ENCODE measurements around the gene PLCG1.

PLCG1 gene

DNA sequence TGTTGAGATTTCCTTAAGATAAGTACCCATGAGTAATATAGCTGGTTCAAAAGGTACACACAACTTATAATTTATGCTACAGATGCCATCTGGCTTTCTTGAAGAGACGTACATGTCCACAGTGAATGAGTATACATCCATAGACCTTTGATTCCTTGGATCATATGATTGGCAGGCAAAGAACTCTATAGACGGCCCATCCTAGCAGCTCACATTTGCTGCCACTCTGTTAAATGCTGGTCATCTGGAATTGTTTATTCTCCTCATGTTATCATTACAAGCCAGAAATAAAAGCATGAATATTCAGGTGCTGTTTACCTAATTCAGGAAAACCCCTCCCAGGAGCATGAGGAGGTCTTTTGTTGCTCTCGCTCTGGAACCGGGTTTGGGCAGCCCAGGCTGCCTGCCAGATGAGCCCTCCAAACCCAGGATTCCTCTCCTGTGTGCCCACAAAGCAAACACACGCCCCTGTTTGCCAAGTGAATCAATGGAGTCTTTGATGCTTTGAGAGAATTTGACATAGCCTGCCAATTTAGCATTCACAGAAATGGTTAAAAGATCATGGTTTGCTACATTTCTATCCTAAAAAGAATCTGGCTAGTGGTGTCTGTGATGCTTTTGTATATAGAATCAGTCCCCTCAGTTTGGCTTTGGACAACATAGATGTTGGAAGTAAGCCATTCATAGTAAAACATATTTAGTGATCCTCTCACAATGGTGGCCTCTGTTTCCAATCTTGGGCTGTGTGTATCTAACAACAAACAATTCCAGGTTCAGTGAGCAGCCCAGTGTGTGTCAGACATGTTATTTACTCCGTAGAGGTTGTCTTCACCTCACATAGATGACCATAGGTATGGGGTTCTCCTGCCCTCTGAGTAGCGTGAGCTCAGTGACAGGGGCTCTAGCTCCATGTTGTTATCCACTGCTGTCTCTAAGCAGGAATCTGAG is 17.5 kb upstream of the PLCG1 start:
- no peaks in the 10 kb centered on the region for H3K4me1 ChIP-seq (ENCODE audit: low read length)
- TF ChIP-seq, protein P1, sequence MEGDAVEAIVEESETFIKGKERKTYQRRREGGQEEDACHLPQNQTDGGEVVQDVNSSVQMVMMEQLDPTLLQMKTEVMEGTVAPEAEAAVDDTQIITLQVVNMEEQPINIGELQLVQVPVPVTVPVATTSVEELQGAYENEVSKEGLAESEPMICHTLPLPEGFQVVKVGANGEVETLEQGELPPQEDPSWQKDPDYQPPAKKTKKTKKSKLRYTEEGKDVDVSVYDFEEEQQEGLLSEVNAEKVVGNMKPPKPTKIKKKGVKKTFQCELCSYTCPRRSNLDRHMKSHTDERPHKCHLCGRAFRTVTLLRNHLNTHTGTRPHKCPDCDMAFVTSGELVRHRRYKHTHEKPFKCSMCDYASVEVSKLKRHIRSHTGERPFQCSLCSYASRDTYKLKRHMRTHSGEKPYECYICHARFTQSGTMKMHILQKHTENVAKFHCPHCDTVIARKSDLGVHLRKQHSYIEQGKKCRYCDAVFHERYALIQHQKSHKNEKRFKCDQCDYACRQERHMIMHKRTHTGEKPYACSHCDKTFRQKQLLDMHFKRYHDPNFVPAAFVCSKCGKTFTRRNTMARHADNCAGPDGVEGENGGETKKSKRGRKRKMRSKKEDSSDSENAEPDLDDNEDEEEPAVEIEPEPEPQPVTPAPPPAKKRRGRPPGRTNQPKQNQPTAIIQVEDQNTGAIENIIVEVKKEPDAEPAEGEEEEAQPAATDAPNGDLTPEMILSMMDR (IDR thresholded peaks at IDR 0.05; ENCODE audit: low read depth, low read length), result no peak
- TF ChIP-seq EZH2phosphoT487 (IDR thresholded peaks at IDR 0.05; ENCODE audit: low read depth), result no peak
- no peak overlapping the region for H3K4me3 ChIP-seq (ENCODE audit: low read length)
- H3K79me2 ChIP-seq (ENCODE audit: low read length), result no peaks in the 10 kb centered on the region
- no peaks in the 10 kb centered on the region for H3K27me3 ChIP-seq (ENCODE audit: low read depth, low read length)
- no peak overlapping the region for H3K27ac ChIP-seq (ENCODE audit: low read length)
- H4K20me1 ChIP-seq (ENCODE audit: insufficient read depth, low read length), result peaks cover 4% of the 10 kb centered on the region; the same call in 1 of the 2 replicates
- H3K4me2 ChIP-seq (ENCODE audit: low read length), result no peak overlapping the region
- H3K9me3 ChIP-seq (ENCODE audit: insufficient read depth, low read length), result no peaks in the 10 kb centered on the region
- H2AFZ ChIP-seq (ENCODE audit: low read depth, low read length), result no peak overlapping the region
- no peak overlapping the region for H3K9ac ChIP-seq (ENCODE audit: low read length)
- peaks cover 82% of the 10 kb centered on the region for H3K36me3 ChIP-seq (replicated peaks; ENCODE audit: low read depth, low read length)

DNA sequence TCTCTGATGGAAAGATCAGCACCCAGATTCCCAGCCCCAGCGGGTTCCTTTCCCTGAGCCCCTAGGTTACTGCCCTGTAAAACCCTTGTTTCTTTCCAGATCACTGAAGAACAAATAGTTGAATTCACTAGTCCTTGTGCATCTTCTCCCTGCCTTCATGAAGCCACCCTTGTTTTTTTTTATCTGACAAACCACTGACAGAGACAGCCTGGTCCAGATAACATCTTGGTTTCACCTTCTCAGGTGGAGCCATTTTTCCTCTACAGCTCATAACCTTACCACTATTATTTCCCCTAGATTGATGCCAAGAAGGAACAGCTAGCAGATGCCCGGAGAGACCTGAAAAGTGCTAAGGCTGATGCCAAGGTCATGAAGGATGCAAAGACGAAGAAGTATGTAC is 15.9 kb upstream of the PLCG1 start:
- Histone ChIP-seq H2AFZ (ENCODE audit: low read depth, low read length) (no peak overlapping the region), H3K4me3 (ENCODE audit: low read length) (no peak overlapping the region), H3K79me2 (ENCODE audit: low read length) (no peaks in the 10 kb centered on the region), H3K4me2 (ENCODE audit: low read length) (no peak overlapping the region), H3K27me3 (ENCODE audit: low read depth, low read length) (no peaks in the 10 kb centered on the region), H3K27ac (ENCODE audit: low read length) (no peak overlapping the region), H4K20me1 (ENCODE audit: insufficient read depth, low read length) (peaks cover 4% of the 10 kb centered on the region; the same call in 1 of the 2 replicates), H3K4me1 (ENCODE audit: low read length) (no peaks in the 10 kb centered on the region), H3K9ac (ENCODE audit: low read length) (no peak overlapping the region), H3K9me3 (ENCODE audit: insufficient read depth, low read length) (no peaks in the 10 kb centered on the region), H3K36me3 (replicated peaks; ENCODE audit: low read depth, low read length) (peaks cover 82% of the 10 kb centered on the region)
- TF ChIP-seq EZH2phosphoT487 (IDR thresholded peaks at IDR 0.05; ENCODE audit: low read depth), result no peak
- TF ChIP-seq, protein P1 (IDR thresholded peaks at IDR 0.05; ENCODE audit: low read depth, low read length), result no peak

DNA sequence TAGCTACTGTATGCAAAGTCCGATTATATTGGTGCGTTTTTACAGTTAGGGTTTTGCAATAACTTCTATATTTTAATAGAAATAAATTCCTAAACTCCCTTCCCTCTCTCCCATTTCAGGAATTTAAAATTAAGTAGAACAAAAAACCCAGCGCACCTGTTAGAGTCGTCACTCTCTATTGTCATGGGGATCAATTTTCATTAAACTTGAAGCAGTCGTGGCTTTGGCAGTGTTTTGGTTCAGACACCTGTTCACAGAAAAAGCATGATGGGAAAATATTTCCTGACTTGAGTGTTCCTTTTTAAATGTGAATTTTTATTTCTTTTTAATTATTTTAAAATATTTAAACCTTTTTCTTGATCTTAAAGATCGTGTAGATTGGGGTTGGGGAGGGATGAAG is 13.7 kb upstream of the PLCG1 start:
- TF ChIP-seq, protein P1 (IDR thresholded peaks at IDR 0.05; ENCODE audit: low read depth, low read length), result no peak
- no peak for TF ChIP-seq EZH2phosphoT487 (IDR thresholded peaks at IDR 0.05; ENCODE audit: low read depth)
- Histone ChIP-seq H4K20me1 (ENCODE audit: insufficient read depth, low read length) (peaks cover 4% of the 10 kb centered on the region; the same call in 1 of the 2 replicates), H3K4me1 (ENCODE audit: low read length) (no peaks in the 10 kb centered on the region), H2AFZ (ENCODE audit: low read depth, low read length) (no peak overlapping the region), H3K27me3 (ENCODE audit: low read depth, low read length) (no peaks in the 10 kb centered on the region), H3K9ac (ENCODE audit: low read length) (no peak overlapping the region), H3K4me2 (ENCODE audit: low read length) (no peak overlapping the region), H3K27ac (ENCODE audit: low read length) (no peak overlapping the region), H3K36me3 (replicated peaks; ENCODE audit: low read depth, low read length) (peaks cover 75% of the 10 kb centered on the region), H3K9me3 (ENCODE audit: insufficient read depth, low read length) (no peaks in the 10 kb centered on the region), H3K4me3 (ENCODE audit: low read length) (no peak overlapping the region), H3K79me2 (ENCODE audit: low read length) (no peaks in the 10 kb centered on the region)

DNA sequence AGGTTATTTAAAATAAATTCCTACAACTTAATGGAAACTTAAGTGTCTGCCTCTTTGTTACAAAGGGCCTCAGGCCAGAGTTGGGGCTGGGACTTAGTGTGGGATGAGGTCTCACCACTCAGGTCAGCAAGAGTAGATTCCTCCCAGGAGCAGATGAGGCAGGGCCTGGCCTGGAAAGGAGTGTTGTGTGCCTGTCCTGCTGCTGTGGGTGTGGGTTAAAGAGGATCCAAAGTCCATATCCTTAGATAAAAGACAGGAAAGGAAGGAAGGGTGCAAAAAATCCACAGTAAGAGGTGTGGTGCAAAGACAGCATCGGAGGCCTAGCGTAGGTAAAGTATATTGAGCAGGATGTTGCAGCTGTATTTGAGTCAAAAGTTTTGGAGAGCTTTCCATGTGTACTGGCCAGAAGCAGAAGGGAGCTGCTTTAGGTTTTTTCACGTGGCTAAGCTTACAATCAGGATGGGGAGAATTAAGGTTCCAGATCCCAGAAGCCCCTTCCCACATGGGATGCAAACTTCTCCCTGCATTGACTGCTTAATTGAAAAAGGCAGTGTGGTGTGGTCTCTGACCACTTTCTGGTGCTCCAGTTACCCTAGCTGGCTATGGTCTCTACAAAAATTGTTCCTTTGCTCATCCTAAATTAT is 12.8 kb upstream of the PLCG1 start:
- no peaks in the 10 kb centered on the region for H3K9me3 ChIP-seq (ENCODE audit: insufficient read depth, low read length)
- H3K4me1 ChIP-seq (ENCODE audit: low read length), result no peaks in the 10 kb centered on the region
- H2AFZ ChIP-seq (ENCODE audit: low read depth, low read length), result no peak overlapping the region
- H3K4me3 ChIP-seq (ENCODE audit: low read length), result no peak overlapping the region
- H3K4me2 ChIP-seq (ENCODE audit: low read length), result no peak overlapping the region
- H3K27ac ChIP-seq (ENCODE audit: low read length), result no peak overlapping the region
- H3K27me3 ChIP-seq (ENCODE audit: low read depth, low read length), result no peaks in the 10 kb centered on the region
- H3K79me2 ChIP-seq (ENCODE audit: low read length), result no peaks in the 10 kb centered on the region
- H3K9ac ChIP-seq (ENCODE audit: low read length), result no peak overlapping the region
- TF ChIP-seq, protein P1 (IDR thresholded peaks at IDR 0.05; ENCODE audit: low read depth, low read length), result no peak
- TF ChIP-seq EZH2phosphoT487 (IDR thresholded peaks at IDR 0.05; ENCODE audit: low read depth), result no peak
- H4K20me1 ChIP-seq (ENCODE audit: insufficient read depth, low read length), result peaks cover 4% of the 10 kb centered on the region; the same call in 1 of the 2 replicates
- peaks cover 68% of the 10 kb centered on the region for H3K36me3 ChIP-seq (replicated peaks; ENCODE audit: low read depth, low read length)
